ENCODE results near the gene TNFSF12.

DNA sequence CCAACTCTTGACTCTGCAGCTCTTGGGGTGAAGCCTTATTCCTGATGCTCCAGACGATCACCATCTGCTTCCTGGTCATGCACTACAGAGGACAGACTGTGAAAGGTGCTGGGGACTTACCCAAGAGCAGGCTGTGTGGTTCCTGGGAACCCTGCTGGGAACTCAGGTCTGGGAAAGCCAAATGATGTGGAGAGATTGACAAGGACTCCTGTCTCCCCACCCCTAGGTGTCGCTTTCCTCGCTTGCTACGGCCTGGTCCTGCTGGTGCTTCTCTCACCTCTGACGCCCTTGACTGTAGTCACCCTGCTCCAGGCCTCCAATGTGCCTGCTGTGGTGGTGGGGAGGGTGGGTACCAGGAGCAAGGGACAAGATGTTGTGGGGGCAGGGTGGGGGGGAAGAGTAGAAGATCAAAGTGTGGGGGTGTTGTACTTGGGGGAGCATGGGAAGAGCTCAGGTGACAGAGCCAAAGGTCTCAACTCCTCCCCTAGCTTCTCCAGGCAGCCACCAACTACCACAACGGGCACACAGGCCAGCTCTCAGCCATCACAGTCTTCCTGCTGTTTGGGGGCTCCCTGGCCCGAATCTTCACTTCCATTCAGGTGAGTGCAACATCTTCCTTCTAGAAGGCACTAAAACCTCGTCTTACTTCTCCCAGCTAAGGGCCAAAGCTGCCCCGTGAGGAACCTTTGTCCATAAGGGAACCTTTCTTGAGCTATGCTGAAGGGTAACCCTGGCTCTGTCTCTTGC, 38.0 kb downstream of the TNFSF12 start:
- TF ChIP-seq, protein P1, sequence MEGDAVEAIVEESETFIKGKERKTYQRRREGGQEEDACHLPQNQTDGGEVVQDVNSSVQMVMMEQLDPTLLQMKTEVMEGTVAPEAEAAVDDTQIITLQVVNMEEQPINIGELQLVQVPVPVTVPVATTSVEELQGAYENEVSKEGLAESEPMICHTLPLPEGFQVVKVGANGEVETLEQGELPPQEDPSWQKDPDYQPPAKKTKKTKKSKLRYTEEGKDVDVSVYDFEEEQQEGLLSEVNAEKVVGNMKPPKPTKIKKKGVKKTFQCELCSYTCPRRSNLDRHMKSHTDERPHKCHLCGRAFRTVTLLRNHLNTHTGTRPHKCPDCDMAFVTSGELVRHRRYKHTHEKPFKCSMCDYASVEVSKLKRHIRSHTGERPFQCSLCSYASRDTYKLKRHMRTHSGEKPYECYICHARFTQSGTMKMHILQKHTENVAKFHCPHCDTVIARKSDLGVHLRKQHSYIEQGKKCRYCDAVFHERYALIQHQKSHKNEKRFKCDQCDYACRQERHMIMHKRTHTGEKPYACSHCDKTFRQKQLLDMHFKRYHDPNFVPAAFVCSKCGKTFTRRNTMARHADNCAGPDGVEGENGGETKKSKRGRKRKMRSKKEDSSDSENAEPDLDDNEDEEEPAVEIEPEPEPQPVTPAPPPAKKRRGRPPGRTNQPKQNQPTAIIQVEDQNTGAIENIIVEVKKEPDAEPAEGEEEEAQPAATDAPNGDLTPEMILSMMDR (IDR thresholded peaks at IDR 0.05) = no peak
- TF ChIP-seq POLR2A (IDR thresholded peaks at IDR 0.05) (no peak), POLR2AphosphoS5 (IDR thresholded peaks at IDR 0.05; ENCODE audit: insufficient read depth in 1 of 2, low read depth in 1 of 2) (no peak)
